HG02938 (cell line): ENCODE results near the gene TBX4.
"Not testable (repeated sequence)": the region's sequence is repeated elsewhere in the genome, so short reads cannot be mapped to it uniquely, and the experiment has no call there.

Source experiments
- ATAC-seq: cut with Tn5 transposase; IDR thresholded peaks from one replicate; pipeline ENCODE4 v1.9.1; 2021; ENCODE audit warnings: mild to moderate bottlenecking, moderate library complexity; ENCODE audit not compliant: unreplicated experiment

Gene TBX4

GRCh38 chr17:61480414-61480807 is 28.2 kb downstream of the TBX4 start:
- no peak for ATAC-seq

GRCh38 chr17:61481421-61481820 is 29.2 kb downstream of the TBX4 start:
- no peak for ATAC-seq

- ATAC-seq = no peak
Measured at GRCh38 chr17:61482467-61482866, 30.2 kb downstream of the TBX4 start.

GRCh38 chr17:61483778-61484116 is 31.5 kb downstream of the TBX4 start:
- ATAC-seq = no peak

GRCh38 chr17:61484174-61484573 is 32.0 kb downstream of the TBX4 start:
- no peak for ATAC-seq

GRCh38 chr17:61485067-61485775 is 33.0 kb downstream of the TBX4 start:
- ATAC-seq = no peak

GRCh38 chr17:61486135-61487120 is 34.2 kb downstream of the TBX4 start:
- no peak for ATAC-seq

- no peak for ATAC-seq
Measured at GRCh38 chr17:61487161-61487988, 35.2 kb downstream of the TBX4 start.

GRCh38 chr17:61487989-61488595 is 35.9 kb downstream of the TBX4 start:
- no peak for ATAC-seq

- ATAC-seq = no peak
Measured at GRCh38 chr17:61488878-61489718, 36.9 kb downstream of the TBX4 start.

GRCh38 chr17:61489719-61490490 is 37.7 kb downstream of the TBX4 start:
- no peak for ATAC-seq

GRCh38 chr17:61490540-61490975 is 38.3 kb downstream of the TBX4 start:
- no peak for ATAC-seq

GRCh38 chr17:61491981-61492380 is 39.8 kb downstream of the TBX4 start:
- no peak for ATAC-seq

GRCh38 chr17:61492759-61493526 is 40.7 kb downstream of the TBX4 start:
- no peak for ATAC-seq

- ATAC-seq = not testable (repeated sequence)
Measured at GRCh38 chr17:61493830-61494324, 41.7 kb downstream of the TBX4 start.

GRCh38 chr17:61494325-61495160 is 42.3 kb downstream of the TBX4 start:
- ATAC-seq = no peak

- no peak for ATAC-seq
Measured at GRCh38 chr17:61495161-61495857, 43.1 kb downstream of the TBX4 start.
